Esophagus muscularis mucosa (tissue), 3 donors: Measurements from ENCODE around the gene ROBO1.

Source experiments
- POLR2A ChIP-seq: fragments of 450-650 bp; IDR thresholded peaks from one replicate; pipeline ENCODE4 v1.6.1; 2017; ENCODE audit warnings: antibody characterized with exemption, moderate library complexity, mild to moderate bottlenecking, low read depth
- TF ChIP-seq, protein P1 (sequence below), 3 experiments: fragments of 200-600 bp in 2 of 3; fragments of 450-650 bp in 1 of 3; sonication (generic) in 2 of 3; IDR thresholded peaks; one replicate each; pipeline ENCODE4 v1.5.1; 2017 to 2019; ENCODE audit warnings: antibody characterized with exemption in 3 of 3, mild to moderate bottlenecking in 2 of 3, moderate library complexity in 1 of 3

GRCh38 chr3:79125313-79125984 lies 642.3 kb downstream of the ROBO1 start:
- TF ChIP-seq, protein P1, sequence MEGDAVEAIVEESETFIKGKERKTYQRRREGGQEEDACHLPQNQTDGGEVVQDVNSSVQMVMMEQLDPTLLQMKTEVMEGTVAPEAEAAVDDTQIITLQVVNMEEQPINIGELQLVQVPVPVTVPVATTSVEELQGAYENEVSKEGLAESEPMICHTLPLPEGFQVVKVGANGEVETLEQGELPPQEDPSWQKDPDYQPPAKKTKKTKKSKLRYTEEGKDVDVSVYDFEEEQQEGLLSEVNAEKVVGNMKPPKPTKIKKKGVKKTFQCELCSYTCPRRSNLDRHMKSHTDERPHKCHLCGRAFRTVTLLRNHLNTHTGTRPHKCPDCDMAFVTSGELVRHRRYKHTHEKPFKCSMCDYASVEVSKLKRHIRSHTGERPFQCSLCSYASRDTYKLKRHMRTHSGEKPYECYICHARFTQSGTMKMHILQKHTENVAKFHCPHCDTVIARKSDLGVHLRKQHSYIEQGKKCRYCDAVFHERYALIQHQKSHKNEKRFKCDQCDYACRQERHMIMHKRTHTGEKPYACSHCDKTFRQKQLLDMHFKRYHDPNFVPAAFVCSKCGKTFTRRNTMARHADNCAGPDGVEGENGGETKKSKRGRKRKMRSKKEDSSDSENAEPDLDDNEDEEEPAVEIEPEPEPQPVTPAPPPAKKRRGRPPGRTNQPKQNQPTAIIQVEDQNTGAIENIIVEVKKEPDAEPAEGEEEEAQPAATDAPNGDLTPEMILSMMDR (IDR thresholded peaks at IDR 0.05) = no peak
- TF ChIP-seq POLR2A = no peak
